ENCODE data around the gene PEX7.

The PEX7 gene

DNA sequence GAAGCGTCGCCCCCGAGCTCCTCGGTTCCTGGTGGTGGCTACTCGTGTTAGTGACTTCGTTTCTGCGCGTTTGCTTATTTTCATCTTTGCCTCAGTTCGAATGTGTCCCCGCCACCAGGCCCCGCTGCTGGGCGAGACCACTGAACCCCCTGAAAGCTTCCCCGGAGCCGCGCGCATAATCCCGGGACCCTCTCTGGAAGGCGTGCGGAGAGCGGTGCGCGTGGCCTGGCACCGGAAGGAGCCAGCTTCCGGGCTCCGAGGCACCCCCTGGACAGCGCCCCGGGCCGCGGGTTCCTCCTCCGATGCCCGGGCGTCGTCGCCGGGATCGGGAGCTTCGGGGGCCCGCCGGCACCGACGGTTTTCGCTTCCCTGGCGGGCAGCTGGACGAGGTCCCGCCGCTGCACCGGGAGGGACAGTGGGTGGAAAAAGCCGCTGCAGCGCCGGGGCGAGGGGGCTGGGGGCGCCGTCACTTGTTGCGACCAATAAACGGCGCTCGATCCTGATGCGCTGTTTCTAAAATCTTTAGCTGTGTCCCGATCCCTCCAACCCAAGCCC lies 99.1 kb downstream of the PEX7 start:
- no peak overlapping the region for H3K27ac ChIP-seq
- no peak for TF ChIP-seq ZFX (IDR thresholded peaks at IDR 0.05; ENCODE audit: borderline replicate concordance)
- TF ChIP-seq, protein P1, sequence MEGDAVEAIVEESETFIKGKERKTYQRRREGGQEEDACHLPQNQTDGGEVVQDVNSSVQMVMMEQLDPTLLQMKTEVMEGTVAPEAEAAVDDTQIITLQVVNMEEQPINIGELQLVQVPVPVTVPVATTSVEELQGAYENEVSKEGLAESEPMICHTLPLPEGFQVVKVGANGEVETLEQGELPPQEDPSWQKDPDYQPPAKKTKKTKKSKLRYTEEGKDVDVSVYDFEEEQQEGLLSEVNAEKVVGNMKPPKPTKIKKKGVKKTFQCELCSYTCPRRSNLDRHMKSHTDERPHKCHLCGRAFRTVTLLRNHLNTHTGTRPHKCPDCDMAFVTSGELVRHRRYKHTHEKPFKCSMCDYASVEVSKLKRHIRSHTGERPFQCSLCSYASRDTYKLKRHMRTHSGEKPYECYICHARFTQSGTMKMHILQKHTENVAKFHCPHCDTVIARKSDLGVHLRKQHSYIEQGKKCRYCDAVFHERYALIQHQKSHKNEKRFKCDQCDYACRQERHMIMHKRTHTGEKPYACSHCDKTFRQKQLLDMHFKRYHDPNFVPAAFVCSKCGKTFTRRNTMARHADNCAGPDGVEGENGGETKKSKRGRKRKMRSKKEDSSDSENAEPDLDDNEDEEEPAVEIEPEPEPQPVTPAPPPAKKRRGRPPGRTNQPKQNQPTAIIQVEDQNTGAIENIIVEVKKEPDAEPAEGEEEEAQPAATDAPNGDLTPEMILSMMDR (IDR thresholded peaks at IDR 0.05): no peak

DNA sequence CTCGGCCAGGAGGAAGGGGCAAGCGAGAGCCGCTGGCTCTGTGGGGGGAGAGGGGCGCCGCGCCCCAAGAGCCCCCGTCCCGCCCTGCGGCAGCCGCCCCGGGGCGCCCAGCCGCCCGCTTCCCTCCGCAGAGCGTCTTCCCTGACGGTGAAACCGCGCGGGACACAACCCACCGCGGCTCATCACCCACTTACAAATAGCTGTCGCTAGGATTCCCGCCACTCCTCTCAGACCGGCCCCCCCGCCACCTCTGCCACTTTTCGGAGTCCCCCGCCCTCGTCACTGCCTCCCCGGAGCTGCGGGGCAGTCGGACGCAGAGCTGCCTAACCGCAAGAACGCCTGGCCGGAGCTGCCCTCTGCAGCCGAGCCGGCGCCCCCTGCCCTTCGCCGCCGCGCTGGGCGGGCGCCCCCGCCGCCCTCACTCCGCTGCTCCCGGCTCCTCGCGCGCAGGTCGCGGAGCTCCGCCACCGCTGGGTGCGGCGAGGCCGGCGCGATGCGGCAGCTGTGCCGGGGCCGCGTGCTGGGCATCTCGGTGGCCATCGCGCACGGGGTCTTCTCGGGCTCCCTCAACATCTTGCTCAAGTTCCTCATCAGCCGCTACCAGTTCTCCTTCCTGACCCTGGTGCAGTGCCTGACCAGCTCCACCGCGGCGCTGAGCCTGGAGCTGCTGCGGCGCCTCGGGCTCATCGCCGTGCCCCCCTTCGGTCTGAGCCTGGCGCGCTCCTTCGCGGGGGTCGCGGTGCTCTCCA lies 99.7 kb downstream of the PEX7 start, which contains the start of gene SLC35D3:
Gene SLC35D3, plus strand, starts transcription at position 366 of the 749 bp plus-strand sequence. Its CDS starts 128 bp downstream, at position 494.
- TF ChIP-seq, protein P1 (IDR thresholded peaks at IDR 0.05): no peak
- TF ChIP-seq ZFX (IDR thresholded peaks at IDR 0.05; ENCODE audit: borderline replicate concordance): no peak
- H3K27ac ChIP-seq: no peak within 1 kb of the TSS

DNA sequence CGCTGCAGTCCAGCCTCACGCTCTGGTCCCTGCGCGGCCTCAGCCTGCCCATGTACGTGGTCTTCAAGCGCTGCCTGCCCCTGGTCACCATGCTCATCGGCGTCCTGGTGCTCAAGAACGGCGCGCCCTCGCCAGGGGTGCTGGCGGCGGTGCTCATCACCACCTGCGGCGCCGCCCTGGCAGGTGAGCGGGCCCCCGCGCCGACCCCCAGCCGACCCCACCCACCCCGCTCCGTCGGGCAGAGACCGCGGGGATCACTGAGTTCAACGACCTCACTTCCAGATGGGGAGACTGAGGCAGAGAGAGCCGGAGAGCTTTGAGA lies 100.3 kb downstream of the PEX7 start:
- no peak overlapping the region for H3K27ac ChIP-seq
- TF ChIP-seq, protein P1 (IDR thresholded peaks at IDR 0.05): no peak
- no peak for TF ChIP-seq ZFX (IDR thresholded peaks at IDR 0.05; ENCODE audit: borderline replicate concordance)

DNA sequence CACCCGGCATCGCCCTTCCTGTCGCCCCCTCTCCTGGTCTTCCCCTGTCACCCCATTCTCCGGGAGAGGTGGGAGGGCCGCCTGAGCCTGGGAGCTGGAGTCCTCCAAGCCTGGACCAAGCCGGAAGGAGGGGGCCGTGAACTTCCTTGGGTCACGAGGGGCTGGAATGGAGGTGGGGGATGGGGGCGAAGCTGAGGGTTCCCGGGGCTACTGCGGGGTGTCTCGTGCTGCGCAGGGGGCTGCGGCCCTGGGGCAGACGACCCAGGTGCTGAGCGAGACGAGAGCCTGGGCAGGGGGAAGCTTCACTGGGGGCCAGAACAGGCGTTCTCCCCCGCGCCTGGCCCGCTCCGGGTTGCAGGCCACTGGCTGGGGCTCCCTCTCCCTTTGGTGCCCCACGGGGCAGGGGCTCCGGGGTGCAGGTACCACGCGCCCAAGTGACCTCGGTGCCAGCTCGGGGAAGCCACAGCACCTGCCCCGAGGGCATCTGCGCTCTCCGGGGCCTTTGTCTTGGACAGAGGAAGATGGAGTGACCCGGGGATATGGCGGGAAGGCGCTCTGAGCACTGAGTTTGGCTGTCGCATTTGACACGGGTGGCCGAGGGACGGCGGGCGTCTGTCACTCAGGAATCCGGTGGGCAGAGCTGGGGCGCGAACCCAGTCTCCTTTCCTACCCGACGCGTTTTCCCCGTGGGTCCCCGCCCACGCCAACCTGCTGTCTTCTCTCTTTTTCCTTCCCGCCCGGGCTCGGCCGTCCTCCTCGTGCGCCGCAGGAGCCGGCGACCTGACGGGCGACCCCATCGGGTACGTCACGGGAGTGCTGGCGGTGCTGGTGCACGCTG lies 100.9 kb downstream of the PEX7 start:
- H3K27ac ChIP-seq: no peak overlapping the region
- TF ChIP-seq ZFX (IDR thresholded peaks at IDR 0.05; ENCODE audit: borderline replicate concordance): no peak
- TF ChIP-seq, protein P1 (IDR thresholded peaks at IDR 0.05): no peak

DNA sequence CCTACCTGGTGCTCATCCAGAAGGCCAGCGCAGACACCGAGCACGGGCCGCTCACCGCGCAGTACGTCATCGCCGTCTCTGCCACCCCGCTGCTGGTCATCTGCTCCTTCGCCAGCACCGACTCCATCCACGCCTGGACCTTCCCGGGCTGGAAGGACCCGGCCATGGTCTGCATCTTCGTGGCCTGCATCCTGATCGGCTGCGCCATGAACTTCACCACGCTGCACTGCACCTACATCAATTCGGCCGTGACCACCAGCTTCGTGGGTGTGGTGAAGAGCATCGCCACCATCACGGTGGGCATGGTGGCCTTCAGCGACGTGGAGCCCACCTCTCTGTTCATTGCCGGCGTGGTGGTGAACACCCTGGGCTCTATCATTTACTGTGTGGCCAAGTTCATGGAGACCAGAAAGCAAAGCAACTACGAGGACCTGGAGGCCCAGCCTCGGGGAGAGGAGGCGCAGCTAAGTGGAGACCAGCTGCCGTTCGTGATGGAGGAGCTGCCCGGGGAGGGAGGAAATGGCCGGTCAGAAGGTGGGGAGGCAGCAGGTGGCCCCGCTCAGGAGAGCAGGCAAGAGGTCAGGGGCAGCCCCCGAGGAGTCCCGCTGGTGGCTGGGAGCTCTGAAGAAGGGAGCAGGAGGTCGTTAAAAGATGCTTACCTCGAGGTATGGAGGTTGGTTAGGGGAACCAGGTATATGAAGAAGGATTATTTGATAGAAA lies 101.7 kb downstream of the PEX7 start:
- no peak for TF ChIP-seq ZFX (IDR thresholded peaks at IDR 0.05; ENCODE audit: borderline replicate concordance)
- TF ChIP-seq, protein P1 (IDR thresholded peaks at IDR 0.05): no peak
- no peak overlapping the region for H3K27ac ChIP-seq

DNA sequence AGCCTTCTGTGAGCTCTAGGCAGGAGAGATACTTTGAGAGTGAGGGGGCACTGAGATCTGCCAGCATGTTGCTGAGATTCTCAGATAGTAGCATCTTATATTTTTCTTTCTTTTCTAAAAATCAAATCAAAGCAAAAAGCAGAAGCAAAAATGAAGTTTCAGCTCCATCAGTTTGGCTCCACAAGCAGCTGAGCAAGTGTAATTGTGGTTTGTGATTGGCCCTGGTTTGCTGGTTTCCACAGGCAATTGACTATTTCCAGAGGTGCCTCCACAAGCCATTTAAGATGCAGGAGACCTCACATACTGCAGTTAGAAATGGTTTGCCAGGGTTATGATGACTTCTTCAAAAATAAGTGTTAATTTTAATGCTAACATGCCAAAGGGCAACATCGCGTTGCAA lies 104.0 kb downstream of the PEX7 start:
- TF ChIP-seq, protein P1 (IDR thresholded peaks at IDR 0.05): no peak
- TF ChIP-seq ZFX (IDR thresholded peaks at IDR 0.05; ENCODE audit: borderline replicate concordance): no peak

More for the DNA sequence above, 104.0 kb downstream of the PEX7 start:
- no peak overlapping the region for H3K27ac ChIP-seq
